Measurements from ENCODE around the gene LGALS4.
"Not testable (repeated sequence)": the region's sequence is repeated elsewhere in the genome, so short reads cannot be mapped to it uniquely, and the experiment has no call there.

Gene LGALS4

DNA sequence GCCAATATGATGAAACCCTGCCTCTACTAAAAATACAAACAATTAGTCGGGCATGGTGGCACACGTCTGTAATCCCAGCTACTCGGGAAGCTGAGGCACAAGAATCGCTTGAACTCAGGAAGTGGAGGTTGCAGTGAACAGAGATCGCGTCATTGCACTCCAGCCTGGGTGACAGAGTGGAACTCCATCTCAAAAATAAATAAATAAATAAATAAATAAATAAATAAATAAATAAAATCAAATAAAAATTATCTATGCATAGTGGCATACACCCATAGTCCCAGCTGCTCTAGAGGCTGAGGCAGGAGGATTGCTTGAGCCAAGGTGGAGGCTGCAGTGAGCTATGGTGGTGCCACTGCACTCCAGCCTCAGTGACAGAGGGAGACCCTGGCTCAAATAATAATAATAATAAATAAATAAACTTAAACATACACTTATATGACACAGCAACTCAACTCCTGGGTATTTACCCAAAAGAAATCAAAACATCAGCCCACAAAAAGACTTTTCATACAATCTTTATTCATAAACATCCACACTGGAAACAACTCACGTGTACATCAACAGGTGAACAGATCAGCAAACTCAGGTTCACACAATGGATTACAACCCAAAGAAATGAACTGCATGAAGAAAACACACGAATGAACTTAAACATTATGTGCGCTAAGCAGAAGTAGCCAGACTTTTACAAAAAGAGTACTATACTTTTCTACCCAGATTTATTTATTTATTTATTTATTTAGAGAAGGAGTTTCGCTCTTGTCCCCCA lies 46.3 kb downstream of the LGALS4 start:
- no peak for DNase-seq

DNA sequence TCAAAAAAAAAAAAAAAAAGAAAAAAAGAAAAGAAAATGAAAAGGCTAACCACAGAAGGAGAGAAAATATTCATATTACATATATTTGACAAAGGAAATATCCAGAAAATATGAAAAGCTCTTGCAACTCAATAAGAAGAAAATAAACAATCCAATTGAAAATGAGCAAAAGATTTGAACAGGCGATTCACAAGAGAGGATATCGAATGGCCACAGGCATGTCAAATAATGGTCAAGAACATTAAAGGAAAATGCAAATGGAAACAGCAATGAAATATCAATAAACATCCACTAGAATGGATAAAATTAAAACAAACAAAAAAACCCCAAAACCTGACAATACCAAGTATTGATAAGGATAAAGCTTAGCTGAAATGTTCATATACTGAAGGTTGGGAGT lies 47.5 kb downstream of the LGALS4 start:
- no peak for DNase-seq

DNA sequence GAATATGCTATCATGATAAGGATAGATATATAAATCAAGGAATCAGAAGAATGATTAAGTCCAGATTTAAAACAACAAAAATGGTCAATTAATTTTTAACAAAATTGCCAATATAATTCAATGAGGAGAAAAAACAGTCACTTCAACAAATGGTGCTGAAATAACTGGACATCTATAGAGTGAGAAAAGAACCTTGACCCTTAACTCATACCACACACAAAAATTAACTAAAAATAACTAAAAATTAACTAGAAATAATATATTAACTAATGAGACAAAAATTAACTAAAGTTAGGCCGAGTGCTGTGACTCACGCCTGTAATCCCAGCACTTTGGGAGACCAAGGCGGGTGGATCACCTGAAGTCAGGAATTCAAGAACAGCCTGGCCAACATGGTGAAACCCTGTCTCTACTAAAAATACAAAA lies 48.9 kb downstream of the LGALS4 start:
- DNase-seq, result no peak

DNA sequence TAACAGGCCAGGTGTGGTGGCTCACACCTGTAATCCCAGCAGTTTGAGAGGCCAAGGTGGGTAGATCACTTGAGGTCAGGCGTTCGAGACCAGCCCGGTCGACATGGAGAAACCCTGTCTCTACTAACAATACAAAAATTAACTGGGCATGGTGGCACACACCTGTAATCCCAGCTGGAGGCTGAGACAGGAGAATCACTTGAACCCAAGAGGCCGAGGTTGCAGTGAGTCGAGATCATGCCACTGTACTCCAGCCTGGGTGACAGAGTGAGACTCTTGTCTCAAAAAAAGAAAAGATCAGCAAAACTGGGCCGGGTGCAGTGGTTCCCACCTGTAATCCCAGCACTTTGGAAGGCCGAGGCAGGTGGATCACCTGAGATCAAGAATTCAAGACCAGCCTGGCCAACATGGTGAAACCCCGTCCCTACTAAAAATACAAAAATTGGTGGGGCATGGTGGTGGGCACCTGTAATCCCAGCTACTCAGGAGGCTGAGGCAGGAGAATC lies 50.8 kb downstream of the LGALS4 start:
- not testable (repeated sequence) for DNase-seq

DNA sequence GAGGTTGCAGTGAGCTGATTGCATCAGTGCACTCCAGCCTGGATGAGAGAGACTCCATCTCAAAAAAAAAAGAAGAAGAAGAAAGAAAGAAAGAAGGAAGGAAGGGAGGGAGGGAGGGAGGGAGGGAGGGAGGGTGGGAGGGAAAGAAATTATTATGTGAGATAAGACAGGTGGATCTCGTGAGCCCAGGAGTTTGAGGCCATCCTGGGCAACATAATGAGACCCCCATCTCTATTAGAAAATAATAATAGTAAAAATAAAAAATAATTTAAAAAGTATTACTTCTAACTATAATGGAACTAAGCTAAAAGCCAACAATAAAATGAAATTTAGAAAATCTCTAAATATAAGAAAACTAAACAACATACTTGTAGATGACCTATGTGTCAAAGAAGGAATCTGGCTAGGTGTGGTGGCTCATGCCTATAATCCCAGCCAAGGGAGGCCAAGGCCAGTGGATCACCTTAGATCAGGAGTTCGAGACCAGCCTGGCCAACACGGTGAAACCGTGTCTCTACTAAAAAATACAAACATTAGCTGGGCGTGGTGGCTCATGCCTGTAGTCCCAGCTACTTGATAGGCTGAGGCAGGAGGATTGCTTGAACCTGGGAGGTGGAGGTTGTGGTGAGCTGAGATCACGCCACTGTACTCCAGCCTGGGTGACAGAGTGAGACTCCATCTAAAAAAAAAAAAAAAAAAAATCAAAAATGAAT lies 51.8 kb downstream of the LGALS4 start:
- DNase-seq, result not testable (repeated sequence)

DNA sequence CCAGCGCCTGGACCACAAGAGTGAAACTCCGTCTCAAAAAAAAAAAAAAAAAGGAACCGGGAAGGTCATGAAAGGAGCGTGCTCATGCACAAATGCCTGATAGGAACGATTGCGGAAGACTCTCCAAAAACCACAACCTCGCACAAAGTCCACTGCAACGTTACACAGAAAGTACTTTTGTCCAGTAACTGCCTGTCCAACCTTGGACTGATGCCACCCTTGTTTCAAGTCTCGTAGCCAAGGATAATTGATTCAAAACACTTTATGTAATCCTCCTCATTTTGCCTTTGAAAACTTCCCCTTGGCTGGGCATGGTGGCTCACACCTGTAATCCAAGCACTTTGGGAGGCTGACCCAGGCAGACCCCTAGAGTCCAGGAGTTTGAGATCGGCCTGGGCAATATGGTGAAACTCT lies 53.1 kb downstream of the LGALS4 start:
- DNase-seq, result no peak

DNA sequence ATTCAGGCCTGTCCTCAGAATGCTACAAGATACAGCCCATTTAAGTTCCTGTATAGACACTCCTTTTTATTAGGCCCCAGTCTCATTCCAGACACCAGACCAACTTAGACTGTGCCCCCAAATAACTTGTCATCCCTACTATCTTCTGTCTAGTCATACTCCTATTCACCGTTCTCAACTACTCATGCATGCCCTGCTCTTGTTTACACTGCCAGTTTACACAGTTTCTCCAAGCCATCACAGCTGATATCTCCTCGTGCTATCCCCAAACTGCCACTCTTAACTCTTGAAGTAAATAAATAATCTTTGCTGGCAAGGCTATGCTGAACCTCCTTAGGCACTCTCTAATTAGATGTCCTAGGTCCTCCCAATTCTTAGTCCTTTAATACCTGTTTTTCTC lies 58.5 kb downstream of the LGALS4 start:
- DNase-seq, result not testable (repeated sequence)

DNA sequence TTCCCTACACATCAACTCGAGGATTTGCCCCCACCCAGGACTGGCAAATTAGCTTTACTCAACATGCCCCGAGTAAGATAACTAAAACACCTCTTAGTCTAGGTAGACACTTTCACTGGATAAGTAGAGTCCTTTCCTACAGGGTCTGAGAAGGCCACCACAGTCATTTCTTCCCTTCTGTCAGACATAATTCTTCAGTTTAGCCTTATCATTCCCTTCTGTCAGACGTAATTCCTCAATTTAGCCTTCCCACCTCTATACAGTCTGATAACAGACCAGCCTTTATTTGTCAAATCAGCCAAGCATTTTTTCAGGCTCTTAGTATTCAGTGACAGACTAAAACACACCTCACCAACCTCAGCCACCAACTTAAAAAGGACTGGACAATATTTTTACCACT lies 59.0 kb downstream of the LGALS4 start:
- DNase-seq, result not testable (repeated sequence)
